ENCODE data around the gene DAPK2.

The DAPK2 gene

DNA sequence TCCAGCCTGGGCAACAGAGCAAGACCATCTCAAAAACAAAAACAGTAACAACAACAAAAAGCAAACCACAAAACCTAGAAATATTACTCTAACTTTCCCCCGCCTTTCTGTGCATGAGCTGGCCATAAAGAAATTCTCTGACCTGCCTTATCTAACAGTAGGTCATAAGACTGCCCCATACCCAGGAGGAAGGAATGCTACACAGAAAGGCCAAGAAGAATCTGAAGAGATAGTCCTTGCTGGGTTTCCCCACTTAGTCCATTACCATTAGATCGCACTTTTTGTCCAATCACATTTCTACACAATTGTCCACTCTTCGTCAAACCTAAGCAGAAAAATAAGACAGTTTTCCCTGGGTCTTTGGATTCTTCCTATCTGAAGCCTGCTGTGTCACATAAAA, 23.8 kb upstream of the DAPK2 start:
- TF ChIP-seq GATA2 (IDR thresholded peaks at IDR 0.05; ENCODE audit: low read depth, low read length) (no peak), GATA3 (IDR thresholded peaks at IDR 0.05; ENCODE audit: low read depth, low read length) (no peak)

DNA sequence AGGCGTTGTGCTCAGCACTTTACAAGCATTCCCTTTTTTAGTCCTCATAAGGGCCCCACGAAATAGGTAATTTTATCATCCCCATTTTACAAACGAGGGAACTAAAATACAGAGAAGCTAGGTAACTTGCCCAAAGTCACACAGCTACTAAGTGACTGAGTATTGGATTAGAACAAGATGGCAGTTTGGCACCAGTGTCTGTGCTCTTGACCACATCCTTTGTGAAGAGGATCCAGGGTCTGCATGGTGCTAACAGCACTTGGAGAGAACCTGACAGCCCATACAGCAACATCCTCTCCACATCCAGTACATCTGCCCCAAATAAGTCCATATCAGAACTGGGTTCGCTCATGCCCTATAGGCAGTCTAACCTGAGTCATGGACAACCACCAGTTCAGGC, 21.8 kb upstream of the DAPK2 start:
- TF ChIP-seq GATA3 (IDR thresholded peaks at IDR 0.05; ENCODE audit: low read depth, low read length) (no peak), GATA2 (IDR thresholded peaks at IDR 0.05; ENCODE audit: low read depth, low read length) (no peak)

DNA sequence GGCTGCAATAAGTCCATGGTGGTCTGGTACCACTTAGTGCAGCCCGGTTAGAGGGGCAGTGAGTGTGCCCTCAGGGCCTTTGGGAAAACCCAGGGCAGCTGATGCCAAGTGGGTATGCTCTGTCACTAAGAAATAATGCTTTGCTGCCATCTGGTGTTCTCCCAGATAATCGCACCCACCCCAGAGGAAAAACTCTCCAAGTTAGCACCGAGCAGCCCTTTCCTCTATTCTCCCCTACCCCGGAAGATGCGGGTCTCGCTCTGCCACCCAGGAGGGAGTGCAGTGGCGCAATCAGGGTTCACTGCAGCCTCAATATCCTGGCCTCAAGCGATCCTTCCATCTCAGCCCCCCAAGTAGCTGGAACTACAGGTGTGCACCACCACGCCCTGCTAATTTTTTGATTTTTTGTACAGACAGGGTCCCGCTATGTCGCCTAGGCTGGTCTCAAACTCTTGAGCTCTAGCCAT, 21.3 kb upstream of the DAPK2 start:
- TF ChIP-seq GATA3 (IDR thresholded peaks at IDR 0.05; ENCODE audit: low read depth, low read length) (no peak), GATA2 (IDR thresholded peaks at IDR 0.05; ENCODE audit: low read depth, low read length) (no peak)

GRCh38 chr15:64066451-64066850, 20.2 kb upstream of the DAPK2 start:
- TF ChIP-seq GATA3 (IDR thresholded peaks at IDR 0.05; ENCODE audit: low read depth, low read length) (no peak), GATA2 (IDR thresholded peaks at IDR 0.05; ENCODE audit: low read depth, low read length) (no peak)

GRCh38 chr15:64060716-64061115, 14.4 kb upstream of the DAPK2 start:
- TF ChIP-seq GATA3 (IDR thresholded peaks at IDR 0.05; ENCODE audit: low read depth, low read length) (no peak), GATA2 (IDR thresholded peaks at IDR 0.05; ENCODE audit: low read depth, low read length) (no peak)

DNA sequence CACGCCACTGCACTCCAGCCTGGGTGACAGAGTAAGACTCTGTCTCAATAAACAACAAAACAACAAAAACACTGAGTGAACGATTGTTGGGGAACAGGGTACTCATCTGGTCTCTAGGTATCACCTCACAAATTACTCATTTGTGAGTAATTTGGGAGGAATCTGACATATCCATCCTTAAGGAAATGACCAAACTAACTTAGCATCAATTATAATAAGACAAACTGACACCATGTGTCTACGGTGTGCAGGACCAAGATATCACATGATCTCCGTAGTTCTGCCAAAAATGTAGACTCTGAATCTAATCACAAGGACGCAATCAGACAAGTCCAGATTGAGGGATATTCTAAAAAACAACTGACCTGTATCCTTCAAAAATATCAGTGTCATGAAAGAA, 12.0 kb upstream of the DAPK2 start:
- TF ChIP-seq GATA2 (IDR thresholded peaks at IDR 0.05; ENCODE audit: low read depth, low read length), result no peak
- TF ChIP-seq GATA3 (IDR thresholded peaks at IDR 0.05; ENCODE audit: low read depth, low read length), result no peak

- TF ChIP-seq GATA2 (IDR thresholded peaks at IDR 0.05; ENCODE audit: low read depth, low read length), result no peak
- TF ChIP-seq GATA3 (IDR thresholded peaks at IDR 0.05; ENCODE audit: low read depth, low read length), result no peak
These were observed 6.7 kb upstream of the DAPK2 start for GRCh38 chr15:64052925-64053491.

DNA sequence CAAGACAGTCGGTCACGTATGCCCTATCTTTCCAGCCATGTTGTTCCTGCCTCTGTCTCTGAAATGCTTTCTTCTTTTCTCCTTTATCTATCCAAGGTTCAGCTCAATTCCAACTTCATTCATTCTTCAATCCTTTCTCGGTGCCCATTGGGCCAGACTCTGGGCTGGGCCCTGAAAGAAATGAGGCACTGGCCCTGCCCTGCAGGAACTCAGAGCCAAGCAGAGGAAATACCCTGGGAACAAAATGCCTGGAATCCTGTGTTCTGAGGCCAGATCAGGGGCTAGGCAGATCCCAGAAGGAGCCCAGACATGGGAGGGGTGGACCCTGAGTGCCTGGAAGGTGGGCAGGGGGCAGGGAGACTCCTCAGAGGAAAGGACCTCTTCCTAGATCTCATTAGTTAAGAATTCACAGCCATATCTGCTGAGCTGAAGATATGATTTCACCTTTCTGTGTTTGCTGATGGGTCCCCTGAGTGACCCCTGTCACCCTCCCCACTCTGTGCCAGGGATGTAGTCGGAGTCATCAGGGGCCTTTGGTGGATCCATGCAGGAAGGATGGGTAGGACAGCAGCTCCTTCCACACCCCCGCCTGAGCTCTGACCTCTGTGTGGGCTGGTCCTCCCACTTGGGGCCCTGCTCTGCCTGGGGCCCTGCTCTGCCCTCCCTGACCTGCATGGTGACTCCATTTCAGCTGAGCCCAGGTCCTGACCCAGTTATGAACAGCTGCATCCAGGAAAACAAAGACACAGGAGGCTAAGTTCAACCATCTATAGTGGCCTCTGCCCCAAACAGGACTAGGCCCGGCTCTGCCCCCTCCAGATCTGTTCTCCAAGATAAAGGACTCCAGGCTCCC, 5.3 kb upstream of the DAPK2 start:
- TF ChIP-seq GATA3 (IDR thresholded peaks at IDR 0.05; ENCODE audit: low read depth, low read length) (no peak), GATA2 (IDR thresholded peaks at IDR 0.05; ENCODE audit: low read depth, low read length) (no peak)

- TF ChIP-seq GATA2 (IDR thresholded peaks at IDR 0.05; ENCODE audit: low read depth, low read length) (no peak), GATA3 (IDR thresholded peaks at IDR 0.05; ENCODE audit: low read depth, low read length) (no peak)
These were observed 4.8 kb upstream of the DAPK2 start for GRCh38 chr15:64051093-64051402.

- TF ChIP-seq GATA2 (IDR thresholded peaks at IDR 0.05; ENCODE audit: low read depth, low read length) (no peak), GATA3 (IDR thresholded peaks at IDR 0.05; ENCODE audit: low read depth, low read length) (no peak)
These were observed 4.2 kb upstream of the DAPK2 start for GRCh38 chr15:64050281-64051092.

- TF ChIP-seq GATA2 (IDR thresholded peaks at IDR 0.05; ENCODE audit: low read depth, low read length) (no peak), GATA3 (IDR thresholded peaks at IDR 0.05; ENCODE audit: low read depth, low read length) (no peak)
These were observed 2.6 kb upstream of the DAPK2 start for GRCh38 chr15:64048781-64049460.

GRCh38 chr15:64045774-64046420, 388 bp downstream of the DAPK2 start:
- TF ChIP-seq GATA3 (IDR thresholded peaks at IDR 0.05; ENCODE audit: low read depth, low read length), result no peak

- TF ChIP-seq GATA2 (IDR thresholded peaks at IDR 0.05; ENCODE audit: low read depth, low read length) (no peak), GATA3 (IDR thresholded peaks at IDR 0.05; ENCODE audit: low read depth, low read length) (no peak)
These were observed 1.2 kb downstream of the DAPK2 start for GRCh38 chr15:64045101-64045435.

Measured in SH-SY5Y (cell line).